ENCODE measurements around the gene NFIA. TPM values are rescaled to one million over a fixed set of nuclear protein-coding genes. Genes with fewer than 3 reads are reported as not detected.

NFIA gene
- total and polyA plus RNA-seq, 2 donors (not counting 1 experiment from before 2014, with no cell fraction given): 0.28 to 0.54 TPM

- Histone ChIP-seq H3K9me3 (ENCODE audit: control extremely low read depth in 1 of 3, control insufficient read depth in 2 of 3, insufficient read depth in 1 of 3, low read length in 2 of 3) (peaks cover 0 to 2% (median 0%) of the 10 kb centered on the region in 3 donors), H3K4me3 (ENCODE audit: control extremely low read depth in 1 of 5, extremely low read depth in 1 of 5, insufficient read depth in 1 of 5, low read depth in 2 of 5, low read length in 4 of 5) (no peak overlapping the region), H3K4me2 (replicated peaks; ENCODE audit: low read depth, low read length, poor library complexity, severe bottlenecking) (no peak overlapping the region), H3K4me1 (ENCODE audit: control insufficient read depth in 2 of 2, insufficient read depth in 2 of 2, low read length in 2 of 2) (no peaks in the 10 kb centered on the region), H4K20me1 (ENCODE audit: control insufficient read depth, insufficient read depth, low read length, poor library complexity, severe bottlenecking) (no peaks in the 10 kb centered on the region), H3K27me3 (replicated peaks in 1 of 4; ENCODE audit: control extremely low read depth in 1 of 4, control insufficient read depth in 3 of 4, insufficient read depth in 4 of 4, low read length in 3 of 4) (no peaks in the 10 kb centered on the region), H3K9ac (ENCODE audit: low read length) (no peak overlapping the region), H3K79me2 (ENCODE audit: control insufficient read depth, insufficient read depth, low read length) (no peaks in the 10 kb centered on the region), H3K36me3 (replicated peaks in 1 of 2; ENCODE audit: control extremely low read depth in 1 of 2, control insufficient read depth in 1 of 2, extremely low read depth in 1 of 2, insufficient read depth in 2 of 2, low read length in 1 of 2) (no peaks in the 10 kb centered on the region), H2AFZ (ENCODE audit: insufficient read depth, low read depth, low read length, poor library complexity, severe bottlenecking) (no peak overlapping the region), H3K27ac (ENCODE audit: low read length in 2 of 2) (no peak overlapping the region)
- no peak overlapping the region for H3K27ac Mint-ChIP-seq
- no peak overlapping the region for H3K4me3 Mint-ChIP-seq
- H3K4me1 Mint-ChIP-seq: no peaks in the 10 kb centered on the region
- no peaks in the 10 kb centered on the region for H3K9me3 Mint-ChIP-seq (ENCODE audit: insufficient read depth)
- WGBS (ENCODE audit: insufficient coverage): no CpG with 5 or more reads among the region's 1 CpG
- ATAC-seq (ENCODE audit: low read depth) (no peak), DNase-seq (no peak)
- intact Hi-C loops (cut with micrococcal nuclease): no loop called here
- TF ChIP-seq CTCF (IDR thresholded peaks at IDR 0.05) (no peak), EZH2 (IDR thresholded peaks at IDR 0.05; ENCODE audit: borderline replicate concordance, insufficient read depth, low read depth, low read length, poor library complexity, severe bottlenecking) (no peak)
- ChIA-PET CTCF (no interaction called here), POLR2A (no interaction called here)
- peaks cover 12% of the 10 kb centered on the region for H3K27me3 Mint-ChIP-seq
Observed at GRCh38 chr1:61110554-61110953, 28.2 kb downstream of the NFIA start.

- ATAC-seq (ENCODE audit: low read depth) (no peak), DNase-seq (no peak)
- Histone ChIP-seq H3K27ac (ENCODE audit: low read length in 2 of 2) (no peak overlapping the region), H3K4me1 (ENCODE audit: control insufficient read depth in 2 of 2, insufficient read depth in 2 of 2, low read length in 2 of 2) (no peaks in the 10 kb centered on the region), H2AFZ (ENCODE audit: insufficient read depth, low read depth, low read length, poor library complexity, severe bottlenecking) (no peak overlapping the region), H3K9ac (ENCODE audit: low read length) (no peak overlapping the region), H3K4me2 (replicated peaks; ENCODE audit: low read depth, low read length, poor library complexity, severe bottlenecking) (no peak overlapping the region), H3K27me3 (replicated peaks in 1 of 4; ENCODE audit: control extremely low read depth in 1 of 4, control insufficient read depth in 3 of 4, insufficient read depth in 4 of 4, low read length in 3 of 4) (no peaks in the 10 kb centered on the region), H3K4me3 (ENCODE audit: control extremely low read depth in 1 of 5, extremely low read depth in 1 of 5, insufficient read depth in 1 of 5, low read depth in 2 of 5, low read length in 4 of 5) (no peak overlapping the region), H3K36me3 (replicated peaks in 1 of 2; ENCODE audit: control extremely low read depth in 1 of 2, control insufficient read depth in 1 of 2, extremely low read depth in 1 of 2, insufficient read depth in 2 of 2, low read length in 1 of 2) (no peaks in the 10 kb centered on the region), H4K20me1 (ENCODE audit: control insufficient read depth, insufficient read depth, low read length, poor library complexity, severe bottlenecking) (no peaks in the 10 kb centered on the region), H3K9me3 (ENCODE audit: control extremely low read depth in 1 of 3, control insufficient read depth in 2 of 3, insufficient read depth in 1 of 3, low read length in 2 of 3) (peaks cover 0 to 2% (median 0%) of the 10 kb centered on the region in 3 donors), H3K79me2 (ENCODE audit: control insufficient read depth, insufficient read depth, low read length) (no peaks in the 10 kb centered on the region)
- Mint-ChIP-seq H3K9me3 (ENCODE audit: insufficient read depth) (no peaks in the 10 kb centered on the region), H3K27me3 (peaks cover 17% of the 10 kb centered on the region), H3K27ac (no peak overlapping the region), H3K4me3 (no peak overlapping the region), H3K4me1 (no peaks in the 10 kb centered on the region)
- TF ChIP-seq CTCF (IDR thresholded peaks at IDR 0.05) (no peak), EZH2 (IDR thresholded peaks at IDR 0.05; ENCODE audit: borderline replicate concordance, insufficient read depth, low read depth, low read length, poor library complexity, severe bottlenecking) (no peak)
- intact Hi-C loops (cut with micrococcal nuclease): no loop called here
- WGBS (ENCODE audit: insufficient coverage): no CpG with 5 or more reads among the region's 3 CpGs
- CTCF ChIA-PET: interaction anchor here (0.6 kb wide), 1 partner anchor 29 kb away, joined by 3 read pairs; no protein-coding TSS in a partner anchor
- POLR2A ChIA-PET: no interaction called here
Observed at GRCh38 chr1:61111084-61112004, 29.0 kb downstream of the NFIA start.

All from B cell (primary cell).